GM18498 (cell line): ENCODE data around the gene SETD5.

ENCODE experiments used
- ATAC-seq: cut with Tn5 transposase; IDR thresholded peaks from one replicate; pipeline ENCODE4 v1.9.1; 2021; ENCODE audit warnings: mild to moderate bottlenecking, moderate library complexity; ENCODE audit not compliant: unreplicated experiment

SETD5 gene

GRCh38 chr3:9397332-9397905, at the start of gene SETD5:
TSS of gene SETD5 (plus strand) at chr3:9397615. CDS start at chr3:9428939, 31,324 bp downstream.
- peak; percentile 58 for ATAC-seq

- ATAC-seq = no peak
These were observed 49.5 kb upstream of the SETD5 start for GRCh38 chr3:9347887-9348286.

GRCh38 chr3:9349321-9350117, 47.9 kb upstream of the SETD5 start:
- no peak for ATAC-seq

GRCh38 chr3:9351709-9352126, 45.7 kb upstream of the SETD5 start:
- ATAC-seq = no peak

GRCh38 chr3:9352917-9353752, 44.3 kb upstream of the SETD5 start:
- ATAC-seq = no peak

GRCh38 chr3:9361691-9362388, 35.6 kb upstream of the SETD5 start:
- ATAC-seq = no peak

- peak; percentile 98 for ATAC-seq
These were observed 34.5 kb upstream of the SETD5 start, which contains the start of gene THUMPD3 for GRCh38 chr3:9362731-9363530. TSS of gene THUMPD3 (plus strand) at chr3:9363054. CDS start at chr3:9365069, 2,015 bp downstream.

GRCh38 chr3:9369508-9369907, 27.9 kb upstream of the SETD5 start:
- no peak for ATAC-seq

- no peak for ATAC-seq
These were observed 23.9 kb upstream of the SETD5 start for GRCh38 chr3:9373465-9373864.

GRCh38 chr3:9377981-9378380, 19.4 kb upstream of the SETD5 start:
- no peak for ATAC-seq

GRCh38 chr3:9379327-9379726, 18.1 kb upstream of the SETD5 start:
- ATAC-seq = no peak

GRCh38 chr3:9380014-9380413, 17.4 kb upstream of the SETD5 start:
- ATAC-seq = no peak

- ATAC-seq = no peak
These were observed 13.1 kb upstream of the SETD5 start for GRCh38 chr3:9384141-9384828.

GRCh38 chr3:9385187-9386077, 12.0 kb upstream of the SETD5 start:
- no peak for ATAC-seq

- no peak for ATAC-seq
These were observed 11.3 kb upstream of the SETD5 start for GRCh38 chr3:9386078-9386459.

GRCh38 chr3:9386501-9387321, 10.7 kb upstream of the SETD5 start:
- no peak for ATAC-seq

- no peak for ATAC-seq
These were observed 10.1 kb upstream of the SETD5 start for GRCh38 chr3:9387322-9387655.

GRCh38 chr3:9388142-9388541, 9.3 kb upstream of the SETD5 start:
- no peak for ATAC-seq
